Parathyroid adenoma (tissue), 2 donors: Measurements from ENCODE around the gene ILRUN.
A peak's percentile ranks its signal among the peaks of the same experiment; 100 is the strongest.
"Not testable (repeated sequence)": the region's sequence is repeated elsewhere in the genome, so short reads cannot be mapped to it uniquely, and the experiment has no call there.

Experiments
- H2AFZ ChIP-seq: fragments of 300-600 bp; sonication (generic); one replicate; pipeline ENCODE4 v1.7.0; 2017; ENCODE audit warnings: antibody characterized with exemption, mild to moderate bottlenecking
- H3K27ac ChIP-seq: fragments of 300-600 bp; sonication (generic); one replicate; pipeline ENCODE4 v1.7.0; 2017
- H3K27me3 ChIP-seq: fragments of 300-600 bp; sonication (generic); one replicate; pipeline ENCODE4 v1.7.0; 2017; ENCODE audit warnings: low read length; ENCODE audit not compliant: control insufficient read depth, insufficient read depth
- H3K36me3 ChIP-seq: fragments of 300-600 bp; sonication (generic); one replicate; pipeline ENCODE4 v1.7.0; 2017; ENCODE audit warnings: low read length; ENCODE audit not compliant: control insufficient read depth, insufficient read depth
- H3K4me1 ChIP-seq: fragments of 300-600 bp; sonication (generic); one replicate; pipeline ENCODE4 v1.7.0; 2017; ENCODE audit warnings: control low read depth
- H3K4me2 ChIP-seq: fragments of 300-600 bp; sonication (generic); one replicate; pipeline ENCODE4 v1.7.0; 2017; ENCODE audit warnings: low read length
- H3K4me3 ChIP-seq: fragments of 300-600 bp; sonication (generic); one replicate; pipeline ENCODE4 v1.7.0; 2017; ENCODE audit warnings: low read depth, low read length
- H3K79me2 ChIP-seq: fragments of 300-600 bp; sonication (generic); one replicate; pipeline ENCODE4 v1.7.0; 2017; ENCODE audit warnings: control low read depth
- H3K9ac ChIP-seq: fragments of 300-600 bp; sonication (generic); one replicate; pipeline ENCODE4 v1.7.0; 2017; ENCODE audit warnings: mild to moderate bottlenecking
- H3K9me3 ChIP-seq: fragments of 300-600 bp; sonication (generic); one replicate; pipeline ENCODE4 v1.7.0; 2017; ENCODE audit warnings: low read length; ENCODE audit not compliant: control insufficient read depth
- CTCF ChIP-seq: fragments of 300-600 bp; sonication (generic); IDR thresholded peaks from one replicate; pipeline ENCODE4 v1.7.0; 2017; ENCODE audit warnings: antibody characterized with exemption, mild to moderate bottlenecking
- donor health status: primary hyperparathyroidism.

Gene ILRUN

GRCh38 chr6:34714663-34715062, 18.1 kb upstream of the ILRUN start:
- Histone ChIP-seq H3K4me1 (peaks cover 6% of the 10 kb centered on the region), H3K9ac (no peak overlapping the region), H2AFZ (no peak overlapping the region), H3K36me3 (no peaks in the 10 kb centered on the region), H3K79me2 (no peaks in the 10 kb centered on the region), H3K27ac (no peak overlapping the region), H3K4me3 (no peak overlapping the region), H3K9me3 (no peaks in the 10 kb centered on the region), H3K4me2 (no peak overlapping the region), H3K27me3 (no peaks in the 10 kb centered on the region)
- no peak for TF ChIP-seq CTCF

GRCh38 chr6:34712881-34713280, 16.3 kb upstream of the ILRUN start:
- not testable (repeated sequence) for H3K4me3 ChIP-seq, H3K4me2 ChIP-seq, H3K9me3 ChIP-seq, H3K27ac ChIP-seq, H3K36me3 ChIP-seq, H3K27me3 ChIP-seq, H2AFZ ChIP-seq, H3K79me2 ChIP-seq, H3K4me1 ChIP-seq, H3K9ac ChIP-seq

GRCh38 chr6:34709386-34709785, 12.8 kb upstream of the ILRUN start:
- Histone ChIP-seq H3K27ac (peak overlapping the region; percentile 76), H3K4me1 (peaks cover 9% of the 10 kb centered on the region), H2AFZ (peak overlapping the region; percentile 100), H3K79me2 (no peaks in the 10 kb centered on the region), H3K4me2 (peak overlapping the region; percentile 5), H3K4me3 (no peak overlapping the region), H3K36me3 (no peaks in the 10 kb centered on the region), H3K9me3 (no peaks in the 10 kb centered on the region), H3K27me3 (no peaks in the 10 kb centered on the region), H3K9ac (no peak overlapping the region)
- TF ChIP-seq CTCF = no peak

- Histone ChIP-seq H3K9me3 (no peaks in the 10 kb centered on the region), H3K9ac (no peak overlapping the region), H3K4me2 (no peak overlapping the region), H3K27me3 (no peaks in the 10 kb centered on the region), H3K36me3 (no peaks in the 10 kb centered on the region), H3K4me1 (peaks cover 9% of the 10 kb centered on the region), H2AFZ (peak overlapping the region; percentile 26), H3K27ac (no peak overlapping the region), H3K4me3 (no peak overlapping the region), H3K79me2 (no peaks in the 10 kb centered on the region)
- no peak for TF ChIP-seq CTCF
These were observed 8.7 kb upstream of the ILRUN start for GRCh38 chr6:34705241-34705640.

DNA sequence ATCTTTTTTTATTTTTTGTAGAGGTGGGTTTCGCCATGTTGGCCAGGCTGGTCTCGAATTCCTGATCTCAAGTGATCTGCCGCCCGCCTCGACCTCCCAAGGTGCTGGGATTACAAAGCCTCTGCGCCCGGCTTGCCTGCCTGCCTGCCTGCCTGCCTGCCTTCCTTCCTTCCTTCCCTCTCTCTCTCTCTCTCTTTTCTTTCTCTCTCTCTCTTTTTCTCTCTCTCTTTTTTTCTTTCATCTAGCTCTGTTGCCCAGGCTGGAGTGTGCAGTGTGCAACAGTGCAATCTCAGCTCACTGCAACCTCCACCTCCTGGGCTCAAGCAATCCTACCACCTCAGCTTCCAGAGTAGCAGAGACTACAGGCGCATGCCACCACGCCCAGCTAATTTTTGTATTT, 4.6 kb upstream of the ILRUN start:
- Histone ChIP-seq H3K27ac (no peak overlapping the region), H3K79me2 (peaks cover under 1% of the 10 kb centered on the region), H3K4me2 (no peak overlapping the region), H3K9me3 (no peaks in the 10 kb centered on the region), H3K36me3 (no peaks in the 10 kb centered on the region), H3K27me3 (no peaks in the 10 kb centered on the region), H3K4me1 (no peaks in the 10 kb centered on the region), H3K9ac (no peak overlapping the region), H3K4me3 (no peak overlapping the region), H2AFZ (no peak overlapping the region)
- TF ChIP-seq CTCF = no peak
